B cell (primary cell): ENCODE data around the gene SECTM1.

ENCODE experiments used
- CTCF ChIP-seq: fragments of 200-600 bp; IDR thresholded peaks from one replicate; pipeline ENCODE4 v1.8.0; 2022; ENCODE audit warnings: antibody characterized with exemption, mild to moderate bottlenecking
- EZH2 ChIP-seq: IDR thresholded peaks from 2 replicates; pipeline ENCODE4 v1.6.1; 2012; ENCODE audit warnings: borderline replicate concordance, low read depth, mild to moderate bottlenecking, moderate library complexity, low read length; ENCODE audit not compliant: insufficient read depth, poor library complexity, severe bottlenecking

- no peak for TF ChIP-seq CTCF
- no peak for TF ChIP-seq EZH2
Observed at GRCh38 chr17:82370471-82371332, 37.1 kb upstream of the SECTM1 start.
